Adrenal gland (tissue), 12 donors: ENCODE results near the gene RAB34. TPM values are rescaled to one million over a fixed set of nuclear protein-coding genes. Genes with fewer than 3 reads are reported as not detected.

Source experiments
- DNase-seq, 7 donors: peaks; one replicate each; pipeline ENCODE4 v3.0.0-alpha.2; 2019 to 2020
- H3K27ac ChIP-seq, 5 donors: fragments of 200-600 bp; sonication (generic) in 4 of 5; 1 replicate in 3 of 5; 2 replicates in 2 of 5; pipeline versions ENCODE4 v1.5.1 to v1.8.0; 2016 to 2020; ENCODE audit warnings: mild to moderate bottlenecking in 1 of 5
- H3K27me3 ChIP-seq: fragments of 200-600 bp; 2 replicates; pipeline ENCODE4 v1.8.0; 2021
- H3K36me3 ChIP-seq, 2 donors: fragments of 200-600 bp; replicated peaks in 1 of 2; 1 replicate in 1 of 2; 2 replicates in 1 of 2; pipeline versions ENCODE4 v1.5.1 to v1.8.0; 2018 to 2022
- H3K4me1 ChIP-seq, 2 donors: fragments of 200-600 bp; replicated peaks in 1 of 2; 1 replicate in 1 of 2; 2 replicates in 1 of 2; pipeline versions ENCODE4 v1.5.1 to v1.8.0; 2018 to 2021
- H3K4me3 ChIP-seq, 4 donors: fragments of 200-600 bp; sonication (generic) in 3 of 4; one replicate each; pipeline ENCODE4 v1.5.1; 2016 to 2018
- H3K9me3 ChIP-seq, 3 donors: fragments of 200-600 bp; sonication (generic) in 1 of 3; replicated peaks in 1 of 3; 1 replicate in 2 of 3; 2 replicates in 1 of 3; pipeline versions ENCODE4 v1.5.1 to v1.8.0; 2016 to 2021
- CTCF ChIP-seq, 6 experiments: fragments of 450-650 bp in 4 of 6; fragments of 200-600 bp in 2 of 6; sonication (generic) in 1 of 6; IDR thresholded peaks; 1 replicate in 5 of 6; 2 replicates in 1 of 6; pipeline versions ENCODE4 v1.5.1 to v1.8.0; 2016 to 2021; ENCODE audit warnings: antibody characterized with exemption in 6 of 6, mild to moderate bottlenecking in 2 of 6, moderate library complexity in 1 of 6
- POLR2A ChIP-seq, 2 donors: fragments of 450-650 bp; IDR thresholded peaks; one replicate each; pipeline ENCODE4 v1.6.1; 2017; ENCODE audit warnings: antibody characterized with exemption in 2 of 2, mild to moderate bottlenecking in 2 of 2, moderate library complexity in 1 of 2
- WGBS, 4 donors: extraction: QIAGEN DNeasy Blood & Tissue Kit in 2 of 4; methylation state at CpG; one replicate each; pipeline versions ENCODE4 v1.1.5 to v1.1.7; 2013 to 2017; 5-methylcytosine and 5-hydroxymethylcytosine counted together
- intact Hi-C, 2 donors: fragments of 100-400 bp; cut with DNase I; formaldehyde crosslinking; loops; one replicate each; pipeline versions ENCODE4 v1.14.1 to v1.15.0; 2022 to 2023
- polyA plus RNA-seq, 3 donors: library from polyadenylated mRNA; stranded (reverse); fragments of 200-250 nt in 2 of 3; fragments of 350-450 nt in 1 of 3; fragmentation: Illumina TruSeq in 1 of 3; extraction: RNeasy Lipid Tissue Mini Kit (QIAGEN cat#74804) in 1 of 3; gene quantifications; one replicate each; pipeline ENCODE4 v1.2.3, GENCODE V29; 2013 to 2014
- total RNA-seq, 9 donors: library from RNA; depleted of rRNA in 4 of 9; stranded (reverse); fragments of >200 nt in 4 of 9; fragments of 120-200 nt in 1 of 9; fragmentation: NEBNext Ultra II Directional in 1 of 9; extraction: Animal tissue kit (Norgen Biotek cat#: 25700) in 1 of 9; gene quantifications; one replicate each; pipeline versions ENCODE4 v1.1.0 to v1.2.4, GENCODE V29; 2013 to 2023
- donor health status: healthy with polysubstance abuse.
- donor health status: Bipolar disorder and iron deficiency.
- donor health status: DM: yes; HTN: yes; CAD: no.
- donor health status: DM: no; HTN: no; CAD: no.
- donor health status: DM: no; HTN: no; CAD: no.
- donor health status: DM: yes; HTN: yes; CAD: no.

RAB34 gene
- total and polyA plus RNA-seq, 12 donors, result 111 to 332 (median 146) TPM

GRCh38 chr17:28714281-28714680 is 3.4 kb downstream of the RAB34 start:
- no peak overlapping the region for H3K27ac ChIP-seq
- intact Hi-C loops, result no loop called here
- peaks cover 0 to 20% of the 10 kb centered on the region in 2 donors for H3K36me3 ChIP-seq
- TF ChIP-seq POLR2A (IDR thresholded peaks at IDR 0.05) (no peak), CTCF (IDR thresholded peaks at IDR 0.05) (no peak)
- no peak overlapping the region for H3K4me3 ChIP-seq
- H3K27me3 ChIP-seq, result no peaks in the 10 kb centered on the region
- H3K9me3 ChIP-seq, result no peaks in the 10 kb centered on the region
- H3K4me1 ChIP-seq, result peaks cover 31 to 37% of the 10 kb centered on the region in 2 donors
- DNase-seq, result no peak
- WGBS, 4 donors, result 87 to 97% (median 93%) methylated on average over 3 of the region's 3 CpGs

- no peak for DNase-seq
- peaks cover 19 to 22% of the 10 kb centered on the region in 2 donors for H3K4me1 ChIP-seq
- intact Hi-C loops, result no loop called here
- TF ChIP-seq CTCF (IDR thresholded peaks at IDR 0.05) (no peak), POLR2A (IDR thresholded peaks at IDR 0.05) (no peak)
- no peak overlapping the region for H3K4me3 ChIP-seq
- H3K9me3 ChIP-seq, result no peaks in the 10 kb centered on the region
- WGBS, 4 donors, result 82 to 91% (median 86%) methylated on average over 7 of the region's 7 CpGs
- H3K36me3 ChIP-seq, result peaks cover 0 to 20% of the 10 kb centered on the region in 2 donors
- no peak overlapping the region for H3K27ac ChIP-seq
- no peaks in the 10 kb centered on the region for H3K27me3 ChIP-seq
Observed at GRCh38 chr17:28712705-28713415, 4.8 kb downstream of the RAB34 start.

- H3K4me1 ChIP-seq, result peaks cover 17 to 22% of the 10 kb centered on the region in 2 donors
- intact Hi-C loops, result no loop called here
- DNase-seq, result peak in 2 of 7 donors; percentile 31 to 42
- peak overlapping the region in 2 of 4 donors; percentile 18 to 61 for H3K4me3 ChIP-seq
- TF ChIP-seq POLR2A (IDR thresholded peaks at IDR 0.05) (no peak), CTCF (IDR thresholded peaks at IDR 0.05) (no peak)
- WGBS, 4 donors, result 49 to 65% (median 51%) methylated on average over 28 to 34 of the region's 34 CpGs
- H3K9me3 ChIP-seq, result no peaks in the 10 kb centered on the region
- H3K27ac ChIP-seq, result peak overlapping the region; percentile 73 to 94 (median 78)
- no peaks in the 10 kb centered on the region for H3K27me3 ChIP-seq
- peaks cover 0 to 20% of the 10 kb centered on the region in 2 donors for H3K36me3 ChIP-seq
Observed at GRCh38 chr17:28712032-28712704, 5.5 kb downstream of the RAB34 start.

- Histone ChIP-seq H3K9me3 (no peaks in the 10 kb centered on the region), H3K36me3 (peaks cover 0 to 20% of the 10 kb centered on the region in 2 donors), H3K4me1 (peaks cover 12 to 19% of the 10 kb centered on the region in 2 donors), H3K27ac (peak within 1 kb of the TSS; percentile 73 to 94 (median 78)), H3K4me3 (peak within 1 kb of the TSS in 2 of 4 donors; percentile 18 to 61), H3K27me3 (no peaks in the 10 kb centered on the region)
- intact Hi-C loops, result no loop called here
- TF ChIP-seq POLR2A (IDR thresholded peaks at IDR 0.05) (no peak), CTCF (IDR thresholded peaks at IDR 0.05) (no peak)
- WGBS, 4 donors, result 3 to 9% (median 5%) methylated on average over 9 to 20 of the region's 20 CpGs
- DNase-seq, result no peak
Observed at GRCh38 chr17:28711723-28712031, 6.0 kb downstream of the RAB34 start, which contains the start of gene PROCA1. Gene PROCA1 (minus strand): TSS chr17:28711888. CDS start chr17:28711660, 228 bp downstream.
